Nephron (organoid): ENCODE results near the gene MYO18B.

Source experiments
- H3K27ac Mint-ChIP-seq, 3 experiments: 2 replicates each; pipeline ENCODE4 v1.8.0; 2020; ENCODE audit warnings: mixed read lengths in 3 of 3, mild to moderate bottlenecking in 2 of 3, moderate library complexity in 1 of 3
- H3K27me3 Mint-ChIP-seq: 2 replicates; pipeline ENCODE4 v1.8.0; 2021; ENCODE audit warnings: low read depth, mild to moderate bottlenecking, moderate library complexity, mixed read lengths
- H3K36me3 Mint-ChIP-seq: 2 replicates; pipeline ENCODE4 v1.8.0; 2020; ENCODE audit warnings: low read depth, mixed read lengths
- H3K4me1 Mint-ChIP-seq: 2 replicates; pipeline ENCODE4 v1.8.0; 2020; ENCODE audit warnings: mixed read lengths
- H3K4me3 Mint-ChIP-seq, 3 experiments: 2 replicates each; pipeline ENCODE4 v1.8.0; 2020; ENCODE audit warnings: mild to moderate bottlenecking in 3 of 3, mixed read lengths in 3 of 3, moderate library complexity in 2 of 3
- H3K9me3 Mint-ChIP-seq: 2 replicates; pipeline ENCODE4 v1.8.0; 2020; ENCODE audit warnings: mixed read lengths
- TF ChIP-seq, protein P1 (sequence below), 3 experiments: fragments of 200-600 bp; sonication (generic); IDR thresholded peaks; one replicate each; pipeline ENCODE4 v1.5.0; 2021; ENCODE audit warnings: antibody characterized with exemption in 3 of 3; ENCODE audit not compliant: unreplicated experiment in 3 of 3

MYO18B gene

DNA sequence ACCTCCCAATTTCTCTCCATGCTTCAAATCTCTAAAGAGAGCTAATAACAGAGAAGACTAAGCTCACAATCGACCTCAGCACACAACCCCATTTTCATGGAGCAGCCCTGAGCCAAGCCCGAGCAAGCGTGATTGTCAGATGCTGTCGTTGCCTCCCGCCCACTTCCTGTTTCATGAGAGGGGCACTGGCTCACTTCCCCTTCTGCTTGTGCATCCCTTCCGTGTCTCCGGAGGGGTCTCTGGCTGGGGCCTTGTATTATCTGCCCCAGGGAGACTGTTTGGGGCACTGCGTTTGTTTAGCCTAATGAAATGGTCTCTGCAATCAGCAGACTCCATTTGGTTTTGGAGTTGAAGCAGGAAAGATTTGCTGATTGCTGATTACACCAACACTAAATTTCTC lies 246.0 kb downstream of the MYO18B start:
- TF ChIP-seq, protein P1, sequence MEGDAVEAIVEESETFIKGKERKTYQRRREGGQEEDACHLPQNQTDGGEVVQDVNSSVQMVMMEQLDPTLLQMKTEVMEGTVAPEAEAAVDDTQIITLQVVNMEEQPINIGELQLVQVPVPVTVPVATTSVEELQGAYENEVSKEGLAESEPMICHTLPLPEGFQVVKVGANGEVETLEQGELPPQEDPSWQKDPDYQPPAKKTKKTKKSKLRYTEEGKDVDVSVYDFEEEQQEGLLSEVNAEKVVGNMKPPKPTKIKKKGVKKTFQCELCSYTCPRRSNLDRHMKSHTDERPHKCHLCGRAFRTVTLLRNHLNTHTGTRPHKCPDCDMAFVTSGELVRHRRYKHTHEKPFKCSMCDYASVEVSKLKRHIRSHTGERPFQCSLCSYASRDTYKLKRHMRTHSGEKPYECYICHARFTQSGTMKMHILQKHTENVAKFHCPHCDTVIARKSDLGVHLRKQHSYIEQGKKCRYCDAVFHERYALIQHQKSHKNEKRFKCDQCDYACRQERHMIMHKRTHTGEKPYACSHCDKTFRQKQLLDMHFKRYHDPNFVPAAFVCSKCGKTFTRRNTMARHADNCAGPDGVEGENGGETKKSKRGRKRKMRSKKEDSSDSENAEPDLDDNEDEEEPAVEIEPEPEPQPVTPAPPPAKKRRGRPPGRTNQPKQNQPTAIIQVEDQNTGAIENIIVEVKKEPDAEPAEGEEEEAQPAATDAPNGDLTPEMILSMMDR (IDR thresholded peaks at IDR 0.05; ENCODE audit: unreplicated experiment in 3 of 3): no peak
- no peaks in the 10 kb centered on the region for H3K36me3 Mint-ChIP-seq
- H3K27me3 Mint-ChIP-seq: peaks cover 17% of the 10 kb centered on the region
- H3K9me3 Mint-ChIP-seq: no peaks in the 10 kb centered on the region
- no peak overlapping the region for H3K27ac Mint-ChIP-seq
- no peaks in the 10 kb centered on the region for H3K4me1 Mint-ChIP-seq
- no peak overlapping the region for H3K4me3 Mint-ChIP-seq

DNA sequence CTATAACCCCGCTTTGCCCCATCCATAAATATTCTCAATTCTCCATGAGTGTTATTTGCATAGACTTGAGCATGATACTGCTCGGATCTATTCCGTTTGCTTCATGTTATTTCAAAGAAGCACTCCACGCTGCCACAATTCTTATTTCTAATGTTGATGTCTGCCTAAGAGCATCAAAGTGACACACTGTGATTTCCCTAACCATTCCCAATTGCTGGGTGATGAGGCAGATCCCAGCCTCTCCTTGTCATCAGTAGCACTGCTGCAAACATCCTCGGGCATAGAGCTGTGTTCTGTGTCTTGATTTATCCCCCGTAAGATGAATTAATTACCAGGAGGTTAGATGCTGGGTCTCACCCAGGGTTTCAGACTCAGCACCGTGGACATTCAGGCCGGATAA lies 249.0 kb downstream of the MYO18B start:
- no peak overlapping the region for H3K27ac Mint-ChIP-seq
- TF ChIP-seq, protein P1 (IDR thresholded peaks at IDR 0.05; ENCODE audit: unreplicated experiment in 3 of 3): no peak
- no peaks in the 10 kb centered on the region for H3K9me3 Mint-ChIP-seq
- H3K27me3 Mint-ChIP-seq: peaks cover 14% of the 10 kb centered on the region
- H3K4me3 Mint-ChIP-seq: no peak overlapping the region
- H3K36me3 Mint-ChIP-seq: no peaks in the 10 kb centered on the region
- no peaks in the 10 kb centered on the region for H3K4me1 Mint-ChIP-seq

DNA sequence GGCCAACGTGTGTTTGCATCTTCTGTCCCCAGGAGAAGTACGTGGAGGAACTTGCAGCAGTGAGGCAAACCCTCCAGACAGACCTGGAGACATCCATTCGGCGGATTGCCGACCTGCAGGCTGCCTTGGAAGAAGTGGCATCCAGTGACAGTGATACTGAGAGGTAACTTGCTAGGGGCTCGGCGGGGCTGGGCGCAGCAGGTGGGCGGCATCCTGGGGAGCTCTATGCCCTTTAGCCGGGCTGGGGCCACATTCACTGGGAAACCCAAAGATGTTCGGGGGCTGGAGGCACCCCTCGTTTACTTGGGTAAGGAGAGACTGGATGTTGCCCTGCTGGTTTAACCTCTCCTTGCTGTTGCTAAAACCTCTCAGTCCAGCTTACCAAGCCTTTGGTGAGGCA lies 250.3 kb downstream of the MYO18B start:
- no peaks in the 10 kb centered on the region for H3K4me1 Mint-ChIP-seq
- H3K36me3 Mint-ChIP-seq: no peaks in the 10 kb centered on the region
- H3K4me3 Mint-ChIP-seq: no peak overlapping the region
- no peak overlapping the region for H3K27ac Mint-ChIP-seq
- H3K27me3 Mint-ChIP-seq: peaks cover 9% of the 10 kb centered on the region
- no peaks in the 10 kb centered on the region for H3K9me3 Mint-ChIP-seq
- TF ChIP-seq, protein P1 (IDR thresholded peaks at IDR 0.05; ENCODE audit: unreplicated experiment in 3 of 3): no peak

DNA sequence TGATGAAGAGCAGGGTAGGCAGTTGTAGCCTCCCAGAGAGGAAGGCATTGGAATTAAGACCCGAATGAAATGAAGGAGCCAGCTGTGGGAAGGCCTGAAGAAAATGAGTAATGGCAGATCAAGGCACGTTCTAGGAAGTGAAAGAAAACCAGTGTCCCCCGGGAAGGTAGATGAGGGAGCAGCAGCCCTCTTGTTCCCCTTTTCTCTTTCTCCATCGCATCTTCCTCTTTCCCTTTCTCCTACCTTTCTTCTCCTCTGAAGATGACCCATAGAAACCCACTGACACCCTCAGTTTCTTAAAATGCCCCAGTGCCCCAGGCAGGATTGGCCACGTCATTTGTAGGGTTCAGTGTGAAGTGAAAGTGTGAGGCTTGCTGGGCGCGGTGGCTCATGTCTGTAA lies 254.7 kb downstream of the MYO18B start:
- TF ChIP-seq, protein P1 (IDR thresholded peaks at IDR 0.05; ENCODE audit: unreplicated experiment in 3 of 3): no peak
- Mint-ChIP-seq H3K9me3 (no peaks in the 10 kb centered on the region), H3K27me3 (peaks cover 5% of the 10 kb centered on the region), H3K4me1 (no peaks in the 10 kb centered on the region), H3K27ac (no peak overlapping the region), H3K4me3 (no peak overlapping the region), H3K36me3 (no peaks in the 10 kb centered on the region)

DNA sequence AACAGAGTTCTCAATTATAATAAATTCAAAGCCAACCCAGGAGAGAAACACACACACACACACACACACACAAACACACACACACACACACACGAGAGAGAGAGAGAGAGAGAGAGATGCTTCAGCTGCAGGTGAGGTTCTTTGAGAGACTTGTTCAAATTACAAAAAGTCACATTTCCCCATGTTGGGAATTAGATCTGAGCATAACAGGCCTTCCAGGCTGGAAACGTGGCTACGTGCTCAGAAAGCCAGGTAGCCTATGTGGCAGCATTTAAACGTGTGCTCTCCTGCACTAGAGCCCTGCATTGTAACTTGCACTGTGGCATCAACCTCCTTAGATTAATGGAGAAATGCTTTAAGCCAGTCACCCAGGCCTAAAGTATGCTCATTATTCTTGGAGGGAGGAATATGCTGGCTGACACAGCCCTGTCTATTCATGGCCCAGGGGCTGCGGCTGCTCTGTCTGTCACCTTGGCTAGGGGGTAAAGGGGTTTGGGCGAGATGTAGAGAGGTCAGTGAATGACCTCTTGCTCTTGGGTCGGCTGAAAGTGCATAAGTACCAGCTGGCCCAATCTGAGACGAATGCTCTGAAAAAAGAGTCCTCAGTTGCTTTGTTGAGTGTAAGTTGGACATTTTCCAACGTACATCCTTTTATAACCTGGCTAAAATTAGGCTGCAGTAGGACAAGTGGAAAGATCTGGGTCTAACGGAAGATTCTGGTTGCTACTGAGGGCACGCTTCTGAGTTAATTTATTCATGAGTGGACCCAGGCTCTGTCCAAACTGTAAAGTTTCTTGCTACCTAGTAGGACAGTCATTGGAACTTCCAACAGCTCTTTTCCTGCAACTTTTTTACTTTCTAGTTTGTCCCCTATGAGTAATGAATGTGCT lies 256.1 kb downstream of the MYO18B start:
- Mint-ChIP-seq H3K4me3 (no peak overlapping the region), H3K27ac (no peak overlapping the region), H3K9me3 (no peaks in the 10 kb centered on the region), H3K36me3 (no peaks in the 10 kb centered on the region), H3K27me3 (peaks cover 8% of the 10 kb centered on the region), H3K4me1 (no peaks in the 10 kb centered on the region)
- TF ChIP-seq, protein P1 (IDR thresholded peaks at IDR 0.05; ENCODE audit: unreplicated experiment in 3 of 3): no peak

DNA sequence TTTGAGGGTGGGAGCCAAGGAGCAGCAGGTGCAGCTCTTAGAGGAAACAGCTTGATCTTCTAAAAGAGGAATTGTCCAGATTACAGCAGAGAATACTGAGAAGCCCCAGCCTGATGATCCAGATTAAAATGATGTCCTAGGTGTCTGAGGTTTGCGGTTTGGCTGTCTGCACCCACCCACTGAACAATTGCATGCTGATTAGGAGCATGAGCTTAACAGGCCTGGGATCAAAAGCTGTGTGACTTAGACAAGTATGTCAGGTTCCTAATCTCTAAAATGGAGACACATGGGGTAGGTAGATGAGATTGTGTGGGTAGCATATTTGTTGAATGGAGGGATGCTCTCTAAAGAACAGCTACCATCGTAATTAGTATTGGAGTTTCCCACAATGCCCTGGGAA lies 260.5 kb downstream of the MYO18B start:
- TF ChIP-seq, protein P1 (IDR thresholded peaks at IDR 0.05; ENCODE audit: unreplicated experiment in 3 of 3): no peak
- Mint-ChIP-seq H3K9me3 (no peaks in the 10 kb centered on the region), H3K27me3 (peaks cover 8% of the 10 kb centered on the region), H3K27ac (no peak overlapping the region), H3K36me3 (no peaks in the 10 kb centered on the region), H3K4me3 (no peak overlapping the region), H3K4me1 (no peaks in the 10 kb centered on the region)
